ENCODE results near the gene ASPM.

Gene ASPM

GRCh38 chr1:197093226-197093885 is 53.1 kb downstream of the ASPM start:
- Histone ChIP-seq H3K9me2 (replicated peaks; ENCODE audit: insufficient read depth, low read length) (no peaks in the 10 kb centered on the region), H3K4me1 (ENCODE audit: low read length) (no peaks in the 10 kb centered on the region), H4K20me1 (ENCODE audit: insufficient read depth, low read length) (no peaks in the 10 kb centered on the region), H3K79me2 (ENCODE audit: low read length) (no peaks in the 10 kb centered on the region), H3F3A (ENCODE audit: insufficient read depth, low read length) (no peaks in the 10 kb centered on the region), H3K9me3 (replicated peaks; ENCODE audit: insufficient read depth, low read length) (no peaks in the 10 kb centered on the region), H3K9ac (ENCODE audit: low read length) (no peak overlapping the region), H3K36me3 (replicated peaks; ENCODE audit: insufficient read depth, low read length) (peaks cover 11% of the 10 kb centered on the region), H3K4me2 (ENCODE audit: low read depth, low read length) (no peak overlapping the region), H2AFZ (ENCODE audit: low read length) (no peak overlapping the region), H3K27ac (ENCODE audit: low read length) (no peak overlapping the region), H3K27me3 (replicated peaks; ENCODE audit: insufficient read depth, low read length) (no peaks in the 10 kb centered on the region), H3K4me3 (ENCODE audit: low read length) (no peak overlapping the region)
- DNase-seq, result no peak
- TF ChIP-seq EZH2 (optimal IDR thresholded peaks at IDR 0.05; ENCODE audit: low read depth, low read length) (no peak), EZH2phosphoT487 (IDR thresholded peaks at IDR 0.05; ENCODE audit: low read length) (no peak), CTCF (IDR thresholded peaks at IDR 0.05; ENCODE audit: low read length) (no peak)

GRCh38 chr1:197092491-197093023 is 53.9 kb downstream of the ASPM start:
- Histone ChIP-seq H3K27ac (ENCODE audit: low read length) (no peak overlapping the region), H3K27me3 (replicated peaks; ENCODE audit: insufficient read depth, low read length) (no peaks in the 10 kb centered on the region), H3K36me3 (replicated peaks; ENCODE audit: insufficient read depth, low read length) (peaks cover 11% of the 10 kb centered on the region), H2AFZ (ENCODE audit: low read length) (no peak overlapping the region), H3F3A (ENCODE audit: insufficient read depth, low read length) (no peaks in the 10 kb centered on the region), H3K79me2 (ENCODE audit: low read length) (no peaks in the 10 kb centered on the region), H3K9ac (ENCODE audit: low read length) (no peak overlapping the region), H3K9me3 (replicated peaks; ENCODE audit: insufficient read depth, low read length) (no peaks in the 10 kb centered on the region), H3K4me2 (ENCODE audit: low read depth, low read length) (no peak overlapping the region), H3K4me1 (ENCODE audit: low read length) (no peaks in the 10 kb centered on the region), H3K9me2 (replicated peaks; ENCODE audit: insufficient read depth, low read length) (no peaks in the 10 kb centered on the region), H4K20me1 (ENCODE audit: insufficient read depth, low read length) (no peaks in the 10 kb centered on the region), H3K4me3 (ENCODE audit: low read length) (no peak overlapping the region)
- no peak for TF ChIP-seq CTCF (IDR thresholded peaks at IDR 0.05; ENCODE audit: low read length)
- no peak for DNase-seq

- Histone ChIP-seq H3F3A (ENCODE audit: insufficient read depth, low read length) (no peaks in the 10 kb centered on the region), H3K79me2 (ENCODE audit: low read length) (no peaks in the 10 kb centered on the region), H3K27me3 (replicated peaks; ENCODE audit: insufficient read depth, low read length) (no peaks in the 10 kb centered on the region), H2AFZ (ENCODE audit: low read length) (no peak overlapping the region), H4K20me1 (ENCODE audit: insufficient read depth, low read length) (no peaks in the 10 kb centered on the region), H3K4me2 (ENCODE audit: low read depth, low read length) (no peak overlapping the region), H3K9me3 (replicated peaks; ENCODE audit: insufficient read depth, low read length) (no peaks in the 10 kb centered on the region), H3K9me2 (replicated peaks; ENCODE audit: insufficient read depth, low read length) (no peaks in the 10 kb centered on the region), H3K4me1 (ENCODE audit: low read length) (no peaks in the 10 kb centered on the region), H3K9ac (ENCODE audit: low read length) (no peak overlapping the region), H3K27ac (ENCODE audit: low read length) (no peak overlapping the region), H3K36me3 (replicated peaks; ENCODE audit: insufficient read depth, low read length) (peaks cover 19% of the 10 kb centered on the region), H3K4me3 (ENCODE audit: low read length) (no peak overlapping the region)
- TF ChIP-seq CTCF (IDR thresholded peaks at IDR 0.05; ENCODE audit: low read length) (no peak), EZH2phosphoT487 (IDR thresholded peaks at IDR 0.05; ENCODE audit: low read length) (no peak), EZH2 (optimal IDR thresholded peaks at IDR 0.05; ENCODE audit: low read depth, low read length) (no peak)
- DNase-seq, result no peak
Observed at GRCh38 chr1:197083474-197083873, 63.0 kb downstream of the ASPM start.
